SK-N-SH treated with all-trans-retinoic acid at 6 μM for 48 hours (cell line): Measurements from ENCODE around the gene BEGAIN.

ENCODE experiments used
- ATAC-seq: fragments of 200-7000 bp; cut with Tn5 transposase; 3 replicates; pipeline ENCODE4 v1.9.1; 2020; ENCODE audit warnings: mild to moderate bottlenecking, moderate library complexity
- ARNTL ChIP-seq: fragments of 450-650 bp; formaldehyde crosslinking; IDR thresholded peaks from 2 replicates; pipeline ENCODE4 v1.5.0; 2020; ENCODE audit warnings: low read depth, mild to moderate bottlenecking, moderate library complexity, borderline replicate concordance
- BACH2 ChIP-seq: fragments of 250-450 bp; sonication (Bioruptor Pico); IDR thresholded peaks from 2 replicates; pipeline ENCODE4 v1.9.0; 2021; ENCODE audit warnings: mild to moderate bottlenecking, borderline replicate concordance
- CSDC2 ChIP-seq: fragments of 250-450 bp; sonication (Bioruptor Pico); IDR thresholded peaks from 2 replicates; pipeline ENCODE4 v1.5.0; 2020; ENCODE audit warnings: mild to moderate bottlenecking, moderate library complexity
- ESRRG ChIP-seq: fragments of 250-450 bp; sonication (Bioruptor Pico); IDR thresholded peaks from 2 replicates; pipeline ENCODE4 v1.6.1; 2021; ENCODE audit warnings: mild to moderate bottlenecking
- GLIS3 ChIP-seq: fragments of 250-450 bp; sonication (Bioruptor Pico); IDR thresholded peaks from 2 replicates; pipeline ENCODE4 v1.5.0; 2020; ENCODE audit warnings: mild to moderate bottlenecking, moderate library complexity
- ISL1 ChIP-seq: fragments of 250-450 bp; sonication (Bioruptor Pico); IDR thresholded peaks from 2 replicates; pipeline ENCODE4 v2.1.2; 2022; ENCODE audit warnings: mild to moderate bottlenecking, moderate library complexity
- OSR1 ChIP-seq: fragments of 250-450 bp; sonication (Bioruptor Pico); IDR thresholded peaks from 2 replicates; pipeline ENCODE4 v1.8.0; 2022; ENCODE audit warnings: moderate library complexity, mild to moderate bottlenecking, inconsistent platforms
- PPARA ChIP-seq: fragments of 250-450 bp; sonication (Bioruptor Pico); IDR thresholded peaks from 2 replicates; pipeline ENCODE4 v1.5.0; 2020; ENCODE audit warnings: mild to moderate bottlenecking, borderline replicate concordance
- RARB ChIP-seq: fragments of 250-450 bp; sonication (Bioruptor Pico); IDR thresholded peaks from 2 replicates; pipeline ENCODE4 v1.8.0; 2021; ENCODE audit warnings: mild to moderate bottlenecking, moderate library complexity
- SNAI2 ChIP-seq: fragments of 250-450 bp; sonication (Bioruptor Pico); IDR thresholded peaks from 2 replicates; pipeline ENCODE4 v1.5.0; 2020; ENCODE audit warnings: mild to moderate bottlenecking, moderate library complexity
- TCF4 ChIP-seq: fragments of 250-450 bp; sonication (Bioruptor Pico); IDR thresholded peaks from 2 replicates; pipeline ENCODE4 v1.8.0; 2021; ENCODE audit warnings: mild to moderate bottlenecking, moderate library complexity, borderline replicate concordance
- ZC3H10 ChIP-seq: fragments of 250-450 bp; sonication (Bioruptor Pico); IDR thresholded peaks from 2 replicates; pipeline ENCODE4 v1.5.1; 2021; ENCODE audit warnings: mild to moderate bottlenecking, moderate library complexity
- ZFP3 ChIP-seq: fragments of 250-450 bp; sonication (Bioruptor Pico); IDR thresholded peaks from 2 replicates; pipeline ENCODE4 v1.5.0; 2020; ENCODE audit warnings: mild to moderate bottlenecking, moderate library complexity
- ZFP30 ChIP-seq: fragments of 450-650 bp; formaldehyde crosslinking; IDR thresholded peaks from 2 replicates; pipeline ENCODE4 v1.5.0; 2022; ENCODE audit warnings: mild to moderate bottlenecking, moderate library complexity
- ZNF565 ChIP-seq: fragments of 450-650 bp; formaldehyde crosslinking; conservative IDR thresholded peaks from 2 replicates; pipeline ENCODE4 v1.5.0; 2020; ENCODE audit warnings: low read depth, mild to moderate bottlenecking, moderate library complexity
- ZNF70 ChIP-seq: fragments of 450-650 bp; formaldehyde crosslinking; IDR thresholded peaks from 2 replicates; pipeline ENCODE4 v1.5.0; 2020; ENCODE audit warnings: mild to moderate bottlenecking, moderate library complexity
- TF ChIP-seq, protein P1 (sequence below): fragments of 250-450 bp; sonication (Bioruptor Pico); IDR thresholded peaks from 2 replicates; pipeline ENCODE4 v1.5.1; 2020; ENCODE audit warnings: low read depth, mild to moderate bottlenecking, moderate library complexity
- TF ChIP-seq, protein P2 (sequence below): fragments of 250-450 bp; sonication (Bioruptor Pico); IDR thresholded peaks from 2 replicates; pipeline ENCODE4 v1.8.0; 2021; ENCODE audit warnings: low read depth, mild to moderate bottlenecking, moderate library complexity, borderline replicate concordance
- TF ChIP-seq, protein P3 (sequence below): fragments of 250-450 bp; sonication (Bioruptor Pico); IDR thresholded peaks from 2 replicates; pipeline ENCODE4 v1.8.0; 2020; ENCODE audit warnings: mild to moderate bottlenecking, moderate library complexity, borderline replicate concordance
- TF ChIP-seq, protein P4 (sequence below): fragments of 250-450 bp; sonication (Bioruptor Pico); IDR thresholded peaks from 2 replicates; pipeline ENCODE4 v1.5.0; 2020; ENCODE audit warnings: mild to moderate bottlenecking, moderate library complexity

BEGAIN gene

DNA sequence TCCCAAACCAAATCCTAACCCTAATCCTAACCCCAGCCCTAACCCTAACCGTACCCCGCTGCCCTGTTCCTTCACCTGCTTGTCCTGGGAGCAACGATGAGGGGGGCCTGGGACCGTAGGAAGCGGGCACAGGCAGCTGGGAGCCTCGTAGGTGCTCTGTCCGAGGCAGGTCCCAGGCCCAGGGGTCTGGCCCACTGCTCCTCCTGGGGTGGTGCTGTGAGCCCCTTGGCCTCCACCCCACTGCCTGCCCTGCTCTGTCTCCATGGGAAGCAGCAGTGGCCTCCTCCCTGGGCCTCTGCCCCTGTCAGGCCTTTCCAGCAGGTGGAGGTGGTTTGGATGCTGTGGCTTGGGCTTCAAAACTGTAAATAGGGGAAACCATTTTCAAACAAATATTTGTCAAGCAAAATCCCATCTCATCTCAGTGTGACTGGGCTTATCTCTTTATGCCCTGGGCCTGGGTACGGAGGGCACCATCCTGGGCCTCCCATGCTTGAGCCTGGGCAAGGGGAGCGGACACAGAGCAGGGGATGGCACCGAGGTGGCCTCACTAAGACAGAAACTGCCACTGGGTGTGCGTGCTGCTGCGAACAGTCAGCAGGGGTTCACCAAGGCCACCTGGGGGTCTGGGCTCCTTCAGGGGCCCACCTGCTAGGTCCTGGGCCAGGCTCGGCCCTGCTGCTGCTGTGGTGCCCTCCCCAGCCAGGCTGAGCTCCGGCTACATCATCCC lies 3.7 kb upstream of the BEGAIN start:
- TF ChIP-seq ZFP30 (CRISPR knock-in tag): no peak
- no peak for TF ChIP-seq ZNF565 (CRISPR knock-in tag)
- TF ChIP-seq TCF4: no peak
- no peak for TF ChIP-seq OSR1 (CRISPR knock-in tag)
- TF ChIP-seq, protein P1, sequence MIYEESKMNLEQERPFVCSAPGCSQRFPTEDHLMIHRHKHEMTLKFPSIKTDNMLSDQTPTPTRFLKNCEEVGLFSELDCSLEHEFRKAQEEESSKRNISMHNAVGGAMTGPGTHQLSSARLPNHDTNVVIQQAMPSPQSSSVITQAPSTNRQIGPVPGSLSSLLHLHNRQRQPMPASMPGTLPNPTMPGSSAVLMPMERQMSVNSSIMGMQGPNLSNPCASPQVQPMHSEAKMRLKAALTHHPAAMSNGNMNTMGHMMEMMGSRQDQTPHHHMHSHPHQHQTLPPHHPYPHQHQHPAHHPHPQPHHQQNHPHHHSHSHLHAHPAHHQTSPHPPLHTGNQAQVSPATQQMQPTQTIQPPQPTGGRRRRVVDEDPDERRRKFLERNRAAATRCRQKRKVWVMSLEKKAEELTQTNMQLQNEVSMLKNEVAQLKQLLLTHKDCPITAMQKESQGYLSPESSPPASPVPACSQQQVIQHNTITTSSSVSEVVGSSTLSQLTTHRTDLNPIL (CRISPR knock-in tag): no peak
- no peak for TF ChIP-seq ISL1
- TF ChIP-seq, all 23 proteins: peak for 0
- no peak for ATAC-seq

DNA sequence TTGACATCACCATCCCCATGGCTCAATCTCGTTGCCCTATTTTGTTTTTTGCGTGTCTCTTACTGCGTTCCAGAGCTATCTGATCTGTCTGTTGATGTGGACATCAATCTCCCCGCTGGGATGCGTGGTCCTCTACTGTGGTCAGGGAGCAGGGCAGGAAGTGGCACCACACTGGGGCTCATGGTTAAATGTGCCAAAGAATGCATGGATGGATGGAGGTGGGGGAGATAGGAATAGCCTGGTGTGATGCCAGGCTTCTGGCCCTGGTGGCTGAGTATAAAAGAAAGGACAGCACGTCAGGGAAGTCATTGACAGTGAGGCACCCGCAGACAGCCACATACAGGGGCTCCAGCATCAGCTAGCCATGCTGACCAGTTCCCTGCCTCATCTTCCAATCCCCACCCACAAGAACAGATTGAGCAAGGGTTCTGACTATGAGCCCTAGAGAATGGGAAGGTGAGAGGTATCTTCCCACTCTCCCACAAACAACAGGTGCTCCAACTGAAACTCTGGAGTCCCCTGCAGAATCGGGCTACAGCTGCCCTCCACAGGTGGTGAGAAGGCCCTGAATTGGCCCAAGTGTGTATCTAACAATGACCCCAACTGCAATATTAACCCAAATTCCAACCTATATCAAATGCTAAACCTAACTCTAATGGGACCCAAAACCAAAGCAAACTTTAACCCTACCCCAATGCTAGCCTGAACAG lies 2.7 kb upstream of the BEGAIN start:
- ATAC-seq: no peak
- no peak for TF ChIP-seq TCF4
- TF ChIP-seq OSR1 (CRISPR knock-in tag): no peak
- no peak for TF ChIP-seq CSDC2
- TF ChIP-seq ZFP30 (CRISPR knock-in tag): no peak
- TF ChIP-seq GLIS3 (CRISPR knock-in tag): no peak
- TF ChIP-seq ZFP3: no peak
- no peak for TF ChIP-seq SNAI2 (CRISPR knock-in tag)

DNA sequence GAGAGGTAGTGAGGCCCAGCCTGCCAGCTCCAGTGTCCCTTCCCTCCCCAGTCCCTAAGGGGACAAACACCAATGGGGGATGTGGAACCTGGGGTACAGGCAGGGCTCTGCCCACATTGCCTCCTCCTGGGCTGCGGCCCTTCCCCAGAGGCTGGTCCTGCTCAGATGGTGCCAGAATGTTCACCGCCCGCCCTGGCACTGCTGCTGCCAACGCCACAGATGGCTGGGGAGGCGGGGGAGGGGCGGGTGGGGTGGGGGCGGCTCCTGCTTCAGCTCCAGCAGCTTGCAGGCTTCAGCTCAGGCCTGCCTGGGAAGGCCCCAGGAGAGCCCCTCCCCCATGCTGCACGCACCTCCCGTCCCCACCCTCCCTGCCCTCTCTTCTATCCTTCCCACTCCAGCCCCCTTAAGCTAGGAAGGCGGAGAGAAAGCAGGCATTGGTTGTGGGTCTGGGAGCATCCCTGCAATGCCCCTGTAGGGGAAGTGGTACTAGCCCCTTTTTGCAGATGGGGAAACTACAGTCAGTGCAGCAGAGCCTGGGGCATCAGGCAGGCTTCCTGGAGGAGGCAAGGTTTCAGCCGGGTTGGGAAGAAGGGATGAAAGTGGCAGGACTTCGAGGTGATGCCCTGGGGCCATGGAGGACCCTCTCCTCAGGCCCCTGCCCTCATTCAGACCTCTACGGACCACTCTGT lies 2.0 kb upstream of the BEGAIN start:
- ATAC-seq: no peak
- TF ChIP-seq, protein P2, sequence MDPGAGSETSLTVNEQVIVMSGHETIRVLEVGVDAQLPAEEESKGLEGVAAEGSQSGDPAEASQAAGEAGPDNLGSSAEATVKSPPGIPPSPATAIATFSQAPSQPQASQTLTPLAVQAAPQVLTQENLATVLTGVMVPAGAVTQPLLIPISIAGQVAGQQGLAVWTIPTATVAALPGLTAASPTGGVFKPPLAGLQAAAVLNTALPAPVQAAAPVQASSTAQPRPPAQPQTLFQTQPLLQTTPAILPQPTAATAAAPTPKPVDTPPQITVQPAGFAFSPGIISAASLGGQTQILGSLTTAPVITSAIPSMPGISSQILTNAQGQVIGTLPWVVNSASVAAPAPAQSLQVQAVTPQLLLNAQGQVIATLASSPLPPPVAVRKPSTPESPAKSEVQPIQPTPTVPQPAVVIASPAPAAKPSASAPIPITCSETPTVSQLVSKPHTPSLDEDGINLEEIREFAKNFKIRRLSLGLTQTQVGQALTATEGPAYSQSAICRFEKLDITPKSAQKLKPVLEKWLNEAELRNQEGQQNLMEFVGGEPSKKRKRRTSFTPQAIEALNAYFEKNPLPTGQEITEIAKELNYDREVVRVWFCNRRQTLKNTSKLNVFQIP: no peak
- no peak for TF ChIP-seq BACH2 (CRISPR knock-in tag)
- no peak for TF ChIP-seq OSR1 (CRISPR knock-in tag)
- TF ChIP-seq, protein P3, sequence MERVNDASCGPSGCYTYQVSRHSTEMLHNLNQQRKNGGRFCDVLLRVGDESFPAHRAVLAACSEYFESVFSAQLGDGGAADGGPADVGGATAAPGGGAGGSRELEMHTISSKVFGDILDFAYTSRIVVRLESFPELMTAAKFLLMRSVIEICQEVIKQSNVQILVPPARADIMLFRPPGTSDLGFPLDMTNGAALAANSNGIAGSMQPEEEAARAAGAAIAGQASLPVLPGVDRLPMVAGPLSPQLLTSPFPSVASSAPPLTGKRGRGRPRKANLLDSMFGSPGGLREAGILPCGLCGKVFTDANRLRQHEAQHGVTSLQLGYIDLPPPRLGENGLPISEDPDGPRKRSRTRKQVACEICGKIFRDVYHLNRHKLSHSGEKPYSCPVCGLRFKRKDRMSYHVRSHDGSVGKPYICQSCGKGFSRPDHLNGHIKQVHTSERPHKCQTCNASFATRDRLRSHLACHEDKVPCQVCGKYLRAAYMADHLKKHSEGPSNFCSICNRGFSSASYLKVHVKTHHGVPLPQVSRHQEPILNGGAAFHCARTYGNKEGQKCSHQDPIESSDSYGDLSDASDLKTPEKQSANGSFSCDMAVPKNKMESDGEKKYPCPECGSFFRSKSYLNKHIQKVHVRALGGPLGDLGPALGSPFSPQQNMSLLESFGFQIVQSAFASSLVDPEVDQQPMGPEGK (CRISPR knock-in tag): no peak
- no peak for TF ChIP-seq ESRRG (CRISPR knock-in tag)
- TF ChIP-seq ZFP3: no peak
- no peak for TF ChIP-seq GLIS3 (CRISPR knock-in tag)
- no peak for TF ChIP-seq PPARA
- no peak for TF ChIP-seq RARB
- TF ChIP-seq TCF4: no peak
- TF ChIP-seq SNAI2 (CRISPR knock-in tag): no peak
- TF ChIP-seq ARNTL (CRISPR knock-in tag): no peak
- TF ChIP-seq ZNF565 (CRISPR knock-in tag): no peak
- no peak for TF ChIP-seq ZNF70
- TF ChIP-seq ZC3H10 (CRISPR knock-in tag): no peak
- TF ChIP-seq, protein P4, sequence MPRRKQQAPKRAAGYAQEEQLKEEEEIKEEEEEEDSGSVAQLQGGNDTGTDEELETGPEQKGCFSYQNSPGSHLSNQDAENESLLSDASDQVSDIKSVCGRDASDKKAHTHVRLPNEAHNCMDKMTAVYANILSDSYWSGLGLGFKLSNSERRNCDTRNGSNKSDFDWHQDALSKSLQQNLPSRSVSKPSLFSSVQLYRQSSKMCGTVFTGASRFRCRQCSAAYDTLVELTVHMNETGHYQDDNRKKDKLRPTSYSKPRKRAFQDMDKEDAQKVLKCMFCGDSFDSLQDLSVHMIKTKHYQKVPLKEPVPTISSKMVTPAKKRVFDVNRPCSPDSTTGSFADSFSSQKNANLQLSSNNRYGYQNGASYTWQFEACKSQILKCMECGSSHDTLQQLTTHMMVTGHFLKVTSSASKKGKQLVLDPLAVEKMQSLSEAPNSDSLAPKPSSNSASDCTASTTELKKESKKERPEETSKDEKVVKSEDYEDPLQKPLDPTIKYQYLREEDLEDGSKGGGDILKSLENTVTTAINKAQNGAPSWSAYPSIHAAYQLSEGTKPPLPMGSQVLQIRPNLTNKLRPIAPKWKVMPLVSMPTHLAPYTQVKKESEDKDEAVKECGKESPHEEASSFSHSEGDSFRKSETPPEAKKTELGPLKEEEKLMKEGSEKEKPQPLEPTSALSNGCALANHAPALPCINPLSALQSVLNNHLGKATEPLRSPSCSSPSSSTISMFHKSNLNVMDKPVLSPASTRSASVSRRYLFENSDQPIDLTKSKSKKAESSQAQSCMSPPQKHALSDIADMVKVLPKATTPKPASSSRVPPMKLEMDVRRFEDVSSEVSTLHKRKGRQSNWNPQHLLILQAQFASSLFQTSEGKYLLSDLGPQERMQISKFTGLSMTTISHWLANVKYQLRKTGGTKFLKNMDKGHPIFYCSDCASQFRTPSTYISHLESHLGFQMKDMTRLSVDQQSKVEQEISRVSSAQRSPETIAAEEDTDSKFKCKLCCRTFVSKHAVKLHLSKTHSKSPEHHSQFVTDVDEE (CRISPR knock-in tag): no peak
- no peak for TF ChIP-seq CSDC2

DNA sequence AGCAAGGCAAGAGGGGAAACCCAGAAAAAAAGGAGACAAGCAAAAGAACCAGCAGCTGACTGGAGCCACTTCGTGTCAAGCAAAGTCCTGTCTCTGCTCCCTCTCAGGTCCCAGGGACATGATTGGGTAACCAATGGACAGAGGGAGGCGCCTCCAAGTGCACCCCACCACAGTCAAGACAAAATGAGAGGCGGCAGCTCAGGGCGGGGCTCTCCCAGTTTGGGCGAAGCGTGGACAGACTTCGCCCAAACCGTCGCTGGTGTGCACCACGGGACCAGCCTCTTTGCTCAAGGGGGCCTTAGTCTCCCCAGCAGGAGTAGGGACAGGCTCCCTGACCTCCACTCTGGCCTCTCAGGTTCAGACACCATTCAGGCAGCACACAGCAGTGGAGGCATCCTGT lies 1.5 kb upstream of the BEGAIN start:
- TF ChIP-seq PPARA: no peak
- no peak for TF ChIP-seq ZNF70
- no peak for TF ChIP-seq OSR1 (CRISPR knock-in tag)
- no peak for TF ChIP-seq GLIS3 (CRISPR knock-in tag)
- no peak for TF ChIP-seq ISL1
- TF ChIP-seq TCF4: no peak
- ATAC-seq: no peak
